ENCODE results near the gene ZC3H7A.

DNA sequence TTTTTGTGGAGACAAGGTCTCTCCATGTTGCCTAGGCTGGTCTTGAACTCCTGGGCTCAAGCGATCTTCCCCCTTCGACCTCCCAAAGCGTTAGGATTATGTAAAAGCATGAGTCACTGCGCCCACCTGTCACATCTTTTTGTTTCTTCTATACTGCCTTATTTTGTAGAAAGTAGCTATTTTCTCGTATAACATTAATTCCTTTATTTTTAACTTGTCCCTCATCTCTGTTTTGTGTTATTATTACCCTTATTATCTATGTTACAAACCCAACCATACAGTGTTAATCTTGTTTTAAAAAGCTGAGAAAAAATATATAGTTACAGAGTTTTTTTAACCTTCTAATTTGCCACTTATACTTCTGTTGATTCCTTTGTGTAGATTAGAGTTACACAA is 53.0 kb downstream of the ZC3H7A start:
- TF ChIP-seq POLR2AphosphoS5 (IDR thresholded peaks at IDR 0.05; ENCODE audit: insufficient read depth in 1 of 2, low read depth in 1 of 2): no peak
- no peak for TF ChIP-seq CTCF (IDR thresholded peaks at IDR 0.05)

Data from vagina (tissue), 2 donors.